ENCODE data around the gene PRSS27.
"Not testable (repeated sequence)": the region's sequence is repeated elsewhere in the genome, so short reads cannot be mapped to it uniquely, and the experiment has no call there.

PRSS27 gene

DNA sequence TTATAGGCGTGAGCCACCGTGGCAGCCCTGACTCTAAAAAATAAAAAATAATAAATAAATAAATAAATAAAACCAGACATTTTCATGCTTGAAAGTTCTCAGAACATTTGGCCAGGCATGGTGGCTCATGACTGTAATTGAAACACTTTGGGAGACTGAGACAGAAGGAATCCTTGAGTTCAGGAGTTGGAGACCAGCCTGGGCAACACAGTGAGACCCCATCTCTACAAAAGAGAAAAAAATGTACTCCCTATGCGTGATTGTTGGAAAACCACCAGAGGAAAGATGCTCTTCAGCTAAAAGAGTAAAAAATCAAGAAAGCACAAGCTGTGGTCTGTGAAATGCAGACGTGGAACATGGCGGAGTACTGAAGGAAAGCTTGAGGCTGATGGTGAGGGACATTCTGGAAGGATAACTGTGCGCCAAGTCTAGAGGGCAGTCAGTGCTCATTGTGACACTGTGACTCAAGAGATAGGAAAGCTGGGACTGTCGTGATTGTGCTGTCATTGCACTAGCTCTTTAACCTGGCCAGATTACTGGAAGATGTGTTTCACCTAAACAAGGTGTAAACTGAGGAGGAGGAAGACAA, 4.2 kb upstream of the PRSS27 start:
- DNase-seq (ENCODE audit: low read depth): no peak

DNA sequence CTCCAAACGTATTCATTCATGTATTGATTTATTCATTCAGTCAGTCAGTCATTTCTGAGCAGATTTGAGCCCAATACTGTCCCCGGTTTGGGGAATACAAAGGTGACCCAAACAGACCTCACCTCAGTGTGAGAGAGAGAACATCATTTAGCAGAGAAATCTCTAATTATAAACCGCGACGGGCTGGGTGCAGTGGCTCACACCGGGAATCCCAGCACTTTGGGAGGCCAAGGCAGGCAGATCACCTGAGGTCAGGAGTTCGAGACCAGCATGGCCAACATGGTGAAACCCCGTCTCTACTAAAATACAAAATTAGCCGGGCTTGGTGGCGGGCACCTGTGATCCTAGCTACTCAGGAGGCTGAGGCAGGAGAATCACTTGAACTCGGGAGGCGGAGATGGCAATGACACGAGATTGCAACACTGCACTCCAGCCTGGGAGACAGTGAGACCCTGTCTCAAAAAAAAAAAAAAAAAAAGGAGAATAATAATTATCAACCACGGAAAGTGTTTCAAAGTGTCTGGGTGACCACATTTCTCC, 1.7 kb upstream of the PRSS27 start:
- DNase-seq (ENCODE audit: low read depth): not testable (repeated sequence)

DNA sequence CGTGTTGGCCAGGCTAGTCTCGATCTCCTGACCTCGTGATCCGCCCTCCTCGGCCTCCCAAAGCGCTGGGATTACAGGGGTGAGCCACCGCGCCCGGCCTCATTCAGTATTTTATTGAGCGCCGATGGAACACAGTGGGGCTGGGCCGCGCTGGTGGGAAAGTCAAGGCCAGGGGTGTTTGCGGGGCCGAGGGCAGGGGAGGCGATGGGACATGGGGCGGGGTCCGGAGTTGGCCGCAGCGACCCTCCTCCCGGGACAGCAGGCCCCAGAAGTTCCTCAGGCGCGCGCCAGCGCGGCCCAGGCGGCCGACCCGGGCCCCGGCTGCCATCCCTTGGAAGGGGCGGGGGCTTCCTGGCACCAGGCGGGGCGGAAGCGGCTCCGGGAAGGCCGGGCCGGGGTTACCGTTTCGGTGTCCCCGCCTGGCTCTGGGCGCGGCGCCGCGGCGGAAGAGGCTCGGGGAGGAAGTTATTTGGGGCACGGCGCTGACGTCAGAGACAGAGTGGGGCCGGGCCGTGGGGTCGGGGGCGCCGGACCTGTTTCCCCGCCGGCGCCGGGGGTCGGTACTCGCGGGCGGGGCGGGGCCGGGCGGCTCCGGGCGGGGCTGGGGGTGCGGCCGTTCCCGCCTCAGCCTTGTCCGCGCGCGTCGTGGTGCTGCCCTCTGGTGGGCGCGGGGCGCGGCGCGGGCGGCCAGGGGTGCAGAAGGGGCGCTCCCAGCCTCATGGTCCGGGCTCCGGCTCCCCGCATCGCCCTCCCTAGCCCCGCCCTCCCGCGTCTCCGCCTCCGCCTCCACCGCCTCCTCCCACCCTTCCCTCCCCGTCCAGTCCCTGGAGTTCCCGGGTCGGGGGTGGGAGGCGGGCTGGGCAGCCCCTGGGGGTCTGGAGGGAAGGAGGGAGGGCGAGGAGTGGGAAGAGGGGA, 952 bp upstream of the PRSS27 start:
- DNase-seq (ENCODE audit: low read depth): peak; percentile 73

DNA sequence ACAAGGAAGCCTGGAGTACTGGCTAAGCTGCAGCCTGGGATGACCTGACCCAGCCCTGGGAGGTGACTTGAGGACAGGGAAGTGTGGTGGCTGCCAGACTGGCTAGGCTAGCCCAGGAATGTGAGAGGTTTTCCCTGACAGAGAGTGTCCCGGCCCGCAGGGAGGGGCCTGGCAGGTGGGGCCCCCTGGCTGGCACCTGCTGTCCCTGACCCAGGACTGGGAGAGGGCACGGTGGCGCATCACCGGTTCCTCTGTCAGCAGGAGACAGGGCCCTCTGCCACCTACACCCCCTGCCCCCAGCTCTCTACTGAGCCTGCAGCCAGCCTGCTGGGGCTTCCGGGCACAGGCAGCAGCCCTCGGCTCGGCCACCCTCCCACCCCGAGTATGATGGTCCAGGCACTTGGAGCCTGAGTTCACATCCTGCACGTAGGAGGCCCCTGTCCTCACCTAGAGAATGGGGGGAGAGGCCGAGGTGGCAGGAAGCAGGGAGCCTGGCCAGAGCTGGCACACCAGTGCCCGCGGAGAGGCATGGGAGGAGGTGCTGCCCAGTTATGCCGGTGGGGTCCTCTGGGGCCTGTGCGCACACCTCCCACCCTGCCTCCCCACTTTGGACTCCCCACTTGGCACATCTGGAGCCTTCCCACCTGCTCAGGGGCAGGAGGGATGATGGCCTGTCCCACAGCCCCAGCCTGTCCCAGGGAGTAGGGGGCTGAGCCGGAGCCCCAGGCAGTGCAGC, 528 bp downstream of the PRSS27 start:
- no peak for DNase-seq (ENCODE audit: low read depth)

DNA sequence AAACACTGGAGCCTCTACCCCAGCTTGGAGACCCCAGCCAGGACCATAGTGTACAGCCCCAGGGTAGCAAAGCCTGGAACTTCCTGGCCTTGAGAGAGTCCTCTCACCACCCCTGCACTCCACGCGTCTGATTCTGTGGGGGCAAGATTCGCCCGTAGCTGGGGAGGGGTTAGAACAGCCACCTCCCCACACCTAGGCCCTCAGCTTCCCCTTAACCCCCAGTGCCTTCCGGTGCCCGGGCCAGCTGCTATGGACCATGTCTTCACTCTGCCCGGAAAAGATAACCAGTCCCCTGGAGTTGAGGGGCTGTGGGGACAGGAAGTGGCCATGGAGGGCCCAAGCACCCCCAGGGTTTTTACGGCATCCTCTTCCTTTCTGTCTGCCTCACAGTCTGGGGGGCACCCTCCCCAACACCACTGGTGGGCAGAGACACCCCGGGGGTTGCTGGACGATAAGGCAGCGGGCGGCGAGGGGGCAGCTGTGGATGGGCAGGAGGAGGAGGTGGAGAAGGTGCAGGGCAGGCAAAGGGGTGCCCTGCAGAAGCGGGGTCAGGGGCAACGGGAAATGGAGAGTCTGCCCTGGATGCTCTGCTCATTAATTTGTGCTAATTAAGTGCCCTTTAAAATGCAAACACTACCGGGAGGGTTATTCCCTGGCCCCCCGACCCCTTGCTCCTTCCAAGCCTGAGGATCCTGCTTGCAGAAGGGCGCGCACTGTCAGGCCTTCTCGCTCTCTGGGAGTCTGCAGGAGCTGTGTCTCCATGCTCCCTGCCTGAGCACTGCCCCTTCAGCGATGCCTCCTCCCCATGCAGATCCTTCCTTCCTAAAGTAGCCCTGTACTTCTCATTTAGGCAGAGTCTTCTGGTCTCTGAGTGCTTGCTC, 2.4 kb downstream of the PRSS27 start:
- no peak for DNase-seq (ENCODE audit: low read depth)

DNA sequence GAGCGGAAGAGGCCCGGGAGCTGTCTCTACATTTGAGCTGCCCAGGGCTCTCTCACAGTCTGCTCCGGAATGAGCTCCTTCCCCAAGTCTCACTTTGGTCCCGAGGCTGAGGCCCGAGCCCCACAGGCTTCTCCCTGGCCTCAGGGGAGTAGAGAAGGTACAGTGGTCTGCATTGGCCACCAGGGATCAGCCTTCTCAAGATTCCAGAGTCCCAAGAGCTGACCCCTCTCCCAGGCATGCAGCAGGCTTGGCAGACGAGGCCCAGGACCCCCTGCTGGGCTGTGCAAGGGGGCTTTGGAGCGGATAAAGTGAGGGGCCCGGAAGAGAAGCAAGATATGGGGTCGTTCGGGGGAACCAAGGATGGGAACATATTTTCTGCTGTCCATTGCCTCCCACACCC, 3.1 kb downstream of the PRSS27 start:
- no peak for DNase-seq (ENCODE audit: low read depth)

DNA sequence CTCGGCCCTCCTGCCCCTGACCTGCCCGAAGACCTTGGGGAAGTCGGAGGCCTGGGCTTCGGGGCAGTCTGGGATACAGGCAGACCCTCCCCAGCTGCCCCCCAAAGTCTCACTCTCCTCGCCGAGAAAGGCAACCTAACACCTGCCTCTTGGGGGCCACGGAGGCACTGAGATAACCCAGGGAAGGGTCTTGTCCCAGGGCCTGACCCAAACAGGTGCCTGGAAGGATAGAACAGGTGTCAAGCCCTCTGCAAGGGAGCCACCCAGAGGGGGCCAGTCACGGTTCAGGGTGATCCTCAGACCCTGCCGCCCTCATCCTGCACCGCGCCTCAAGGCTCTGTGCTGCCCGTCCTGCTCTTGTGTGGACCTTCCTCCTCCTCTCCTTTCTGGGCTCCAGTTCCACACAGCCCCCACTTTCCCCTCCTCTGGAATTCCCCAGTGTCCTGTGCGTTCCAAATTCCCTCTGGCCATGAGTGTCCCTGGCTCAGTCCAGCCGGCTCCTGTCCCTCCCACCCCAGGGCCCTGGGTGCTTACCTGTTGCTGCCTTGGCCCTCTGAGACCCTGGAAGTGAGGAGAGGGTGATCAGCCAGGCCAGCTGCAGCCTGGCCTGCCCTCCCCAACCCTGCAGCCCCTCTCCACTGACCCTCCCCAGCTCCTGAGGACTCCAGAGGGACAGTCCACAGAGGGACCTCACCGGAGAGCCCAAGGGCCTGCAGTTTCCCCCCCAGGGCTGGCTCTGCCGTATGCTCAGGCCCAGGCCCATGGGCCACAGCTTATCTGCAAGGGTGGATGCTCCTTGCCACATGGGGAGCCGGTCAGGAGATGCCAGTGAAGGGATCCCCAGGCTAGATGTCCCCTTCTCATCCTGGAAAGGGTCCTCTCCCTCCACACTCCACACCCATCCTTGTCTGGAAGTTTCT, 3.8 kb downstream of the PRSS27 start:
- no peak for DNase-seq (ENCODE audit: low read depth)

DNA sequence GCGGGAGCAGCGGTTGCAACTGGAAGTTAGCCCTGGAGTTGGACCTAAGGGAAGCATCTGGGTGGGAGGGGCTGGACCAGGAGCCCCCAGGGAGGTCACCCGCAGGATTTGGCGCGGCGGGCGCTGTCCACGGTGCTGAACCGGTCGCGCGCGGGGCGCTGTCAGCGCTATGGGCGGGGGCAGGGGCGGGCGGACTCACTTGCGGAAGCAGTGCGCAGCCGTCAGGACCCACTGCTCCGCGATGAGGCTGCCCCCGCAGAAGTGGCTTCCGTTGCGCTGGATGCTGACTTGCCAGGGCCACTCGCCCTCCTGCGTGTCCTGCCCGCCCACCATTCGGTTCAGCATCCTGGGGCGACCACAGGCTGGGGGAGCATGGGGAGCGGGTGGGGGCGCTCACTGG, 4.5 kb downstream of the PRSS27 start:
- DNase-seq (ENCODE audit: low read depth): peak; percentile 74

DNA sequence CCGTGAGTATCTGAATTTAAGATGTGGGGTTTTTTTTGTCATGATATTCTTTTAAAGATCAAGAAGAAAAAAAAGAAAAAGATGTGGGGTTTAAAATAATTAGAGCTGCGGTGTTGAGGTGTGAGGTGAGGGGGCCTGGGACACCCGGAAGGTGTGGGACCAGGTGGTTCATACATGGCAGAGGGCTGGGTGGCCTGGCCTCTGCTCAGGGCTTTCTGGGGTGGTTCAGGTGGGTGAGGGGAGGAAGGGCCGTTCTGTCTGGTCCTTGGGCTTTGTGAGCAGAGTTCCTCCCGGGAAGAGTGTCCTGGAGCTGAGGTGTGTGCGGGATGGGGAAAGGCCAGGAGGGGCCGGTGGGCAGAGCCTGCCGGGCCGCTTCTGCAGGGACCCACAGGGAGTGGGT, 5.0 kb downstream of the PRSS27 start:
- DNase-seq (ENCODE audit: low read depth): no peak

DNA sequence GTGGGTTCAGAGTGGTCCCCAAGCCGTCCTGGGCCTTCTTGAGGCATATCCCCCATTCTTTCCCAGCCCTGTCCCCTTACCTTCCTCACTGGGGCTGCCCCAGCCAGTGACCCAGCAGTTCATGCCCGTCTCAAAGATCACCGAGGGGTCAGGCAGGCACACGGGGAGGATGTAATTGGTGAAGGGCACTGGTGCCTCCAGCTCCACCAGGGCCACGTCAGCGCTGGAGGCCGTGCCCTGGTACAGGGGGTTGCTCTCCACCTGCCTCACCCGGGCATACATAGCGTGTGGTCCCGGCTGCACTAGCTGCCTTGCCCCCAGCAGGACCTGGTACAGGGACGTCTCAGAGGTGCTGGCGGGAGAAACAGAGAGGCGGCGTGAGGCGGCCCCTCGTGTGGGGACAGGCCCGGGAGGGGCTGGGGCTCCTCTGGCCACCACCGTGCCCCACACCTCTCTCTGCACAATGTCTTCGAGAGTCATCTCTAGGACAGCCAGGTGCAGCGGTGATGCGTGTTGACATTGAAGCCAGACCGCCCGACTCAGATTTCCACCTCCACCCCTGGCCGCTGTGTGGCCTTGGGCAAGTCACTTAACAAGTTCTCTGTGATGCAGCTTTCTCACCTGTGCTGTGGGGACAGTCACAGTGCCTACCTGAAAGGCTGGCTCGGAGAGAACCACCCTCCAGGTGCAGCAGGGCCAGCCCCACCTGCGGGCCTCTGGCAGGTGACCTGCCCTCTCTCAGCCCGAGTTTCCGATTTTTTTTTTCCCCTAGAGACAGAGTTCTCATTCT, 5.8 kb downstream of the PRSS27 start:
- no peak for DNase-seq (ENCODE audit: low read depth)

DNA sequence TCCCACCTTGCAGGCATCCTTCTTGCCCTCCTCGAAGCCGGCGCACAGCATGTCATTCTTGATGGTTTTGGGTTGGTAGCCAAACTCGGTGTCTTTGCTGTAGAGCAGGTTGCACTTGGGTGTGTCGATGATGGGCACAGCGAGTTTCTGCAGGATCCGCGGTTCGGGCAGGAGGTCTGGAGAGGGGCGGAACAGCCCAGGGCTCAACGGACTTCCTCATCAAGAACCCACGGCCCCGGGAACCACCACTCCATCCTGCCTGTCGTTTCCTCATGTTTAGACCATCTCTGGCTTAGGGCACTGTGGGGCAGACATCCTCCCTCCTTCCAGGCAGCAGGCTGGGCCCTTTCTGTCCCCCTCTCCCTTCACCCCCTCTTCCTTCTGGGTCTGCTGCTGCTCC, 6.5 kb downstream of the PRSS27 start:
- DNase-seq (ENCODE audit: low read depth): no peak

DNA sequence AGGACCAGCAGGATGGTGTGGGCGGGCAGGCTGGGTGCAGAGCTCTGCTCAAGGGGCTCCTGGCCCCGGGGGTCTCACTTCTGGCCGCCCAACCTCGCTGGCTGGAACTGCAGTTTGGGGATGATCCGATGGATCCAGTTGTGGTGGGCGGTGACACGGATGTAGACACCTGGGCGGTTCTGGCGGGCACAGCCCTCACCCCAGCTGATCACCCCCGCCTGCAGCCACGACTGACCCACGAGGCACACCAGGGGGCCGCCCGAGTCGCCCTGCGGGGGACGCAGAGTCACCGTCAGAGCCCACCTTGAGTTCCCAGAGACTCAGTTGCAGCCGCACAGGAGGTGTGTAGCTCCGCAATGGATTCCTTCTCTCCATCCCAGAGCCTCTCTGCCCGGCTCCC, 7.5 kb downstream of the PRSS27 start:
- DNase-seq (ENCODE audit: low read depth): no peak

DNA sequence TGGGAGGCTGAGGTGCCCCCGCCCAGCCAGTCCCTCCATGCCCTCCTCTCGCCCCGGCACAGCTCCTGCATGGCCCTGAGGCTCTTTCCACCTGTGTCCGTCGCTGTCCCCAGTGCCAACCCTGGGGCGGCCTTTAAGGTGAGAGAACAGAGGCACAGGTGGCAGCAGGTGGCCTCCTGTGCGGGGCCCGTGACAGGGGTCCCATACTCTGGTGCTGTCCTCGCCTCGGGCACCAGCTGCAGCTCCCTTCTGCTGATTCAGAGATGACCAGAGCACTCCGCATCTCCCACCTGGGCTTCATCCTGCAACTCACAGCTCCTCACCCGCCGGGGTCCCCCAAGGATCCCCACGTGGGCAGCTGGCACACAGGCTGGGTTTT, 8.0 kb downstream of the PRSS27 start:
- no peak for DNase-seq (ENCODE audit: low read depth)

DNA sequence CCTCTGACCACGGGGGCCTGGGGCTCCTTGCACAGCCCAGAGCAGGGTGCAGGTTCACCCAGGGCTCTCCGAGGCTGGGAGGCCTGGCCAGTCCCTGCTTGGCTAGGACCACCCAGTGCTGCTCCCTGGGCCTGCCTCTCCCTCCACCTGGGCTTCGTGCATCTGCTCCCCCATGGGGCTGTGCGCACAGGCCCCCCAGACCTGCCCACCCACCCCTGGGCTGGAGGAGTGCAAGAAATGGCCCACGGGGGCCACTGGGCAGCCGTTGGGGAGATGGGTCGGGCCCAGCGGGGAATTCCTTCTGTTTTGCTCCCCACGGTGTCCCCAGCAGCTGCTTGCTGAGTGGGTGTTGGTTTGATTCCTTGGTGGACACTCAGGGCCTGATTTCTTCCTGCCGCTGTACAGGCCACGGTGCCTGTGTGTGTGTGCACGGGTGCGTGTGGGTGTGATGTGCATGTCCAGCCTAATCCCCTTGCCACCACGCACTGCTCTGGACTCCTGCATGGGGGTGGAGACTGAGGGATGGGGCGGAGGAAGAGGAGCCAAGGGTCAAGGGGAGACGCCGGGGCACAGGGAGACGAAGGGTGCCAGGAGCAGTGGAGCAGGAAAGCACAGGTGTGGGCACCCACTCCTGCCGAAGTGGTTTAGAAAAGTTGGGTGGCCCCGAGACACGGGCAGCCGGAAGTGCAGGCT, 8.5 kb downstream of the PRSS27 start:
- DNase-seq (ENCODE audit: low read depth): no peak

DNA sequence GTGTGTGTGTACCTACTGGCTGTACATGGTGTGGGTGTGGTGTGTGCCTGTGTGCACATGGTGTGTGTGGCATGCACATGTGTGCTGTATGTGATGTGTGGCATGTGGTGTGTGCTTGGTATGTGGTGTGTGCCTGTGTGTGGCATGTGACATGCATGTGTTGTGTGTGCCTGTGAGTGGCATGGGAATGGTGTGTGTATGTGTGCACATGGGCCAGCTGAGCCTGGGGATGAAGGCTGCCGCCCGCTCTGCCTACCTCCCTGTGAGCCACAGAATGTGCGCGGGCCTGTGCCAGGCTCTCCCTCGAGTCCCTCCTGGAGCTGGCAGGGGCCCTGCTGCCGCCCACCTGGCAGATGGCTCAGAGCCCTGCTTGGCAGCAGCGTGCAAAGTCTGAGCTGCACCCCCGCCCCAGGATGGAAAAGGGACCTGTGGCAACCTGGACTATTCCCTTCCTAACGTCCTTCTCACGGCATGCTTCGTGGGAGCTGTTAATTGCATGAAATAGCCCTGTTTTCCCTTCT, 9.3 kb downstream of the PRSS27 start:
- DNase-seq (ENCODE audit: low read depth): no peak

DNA sequence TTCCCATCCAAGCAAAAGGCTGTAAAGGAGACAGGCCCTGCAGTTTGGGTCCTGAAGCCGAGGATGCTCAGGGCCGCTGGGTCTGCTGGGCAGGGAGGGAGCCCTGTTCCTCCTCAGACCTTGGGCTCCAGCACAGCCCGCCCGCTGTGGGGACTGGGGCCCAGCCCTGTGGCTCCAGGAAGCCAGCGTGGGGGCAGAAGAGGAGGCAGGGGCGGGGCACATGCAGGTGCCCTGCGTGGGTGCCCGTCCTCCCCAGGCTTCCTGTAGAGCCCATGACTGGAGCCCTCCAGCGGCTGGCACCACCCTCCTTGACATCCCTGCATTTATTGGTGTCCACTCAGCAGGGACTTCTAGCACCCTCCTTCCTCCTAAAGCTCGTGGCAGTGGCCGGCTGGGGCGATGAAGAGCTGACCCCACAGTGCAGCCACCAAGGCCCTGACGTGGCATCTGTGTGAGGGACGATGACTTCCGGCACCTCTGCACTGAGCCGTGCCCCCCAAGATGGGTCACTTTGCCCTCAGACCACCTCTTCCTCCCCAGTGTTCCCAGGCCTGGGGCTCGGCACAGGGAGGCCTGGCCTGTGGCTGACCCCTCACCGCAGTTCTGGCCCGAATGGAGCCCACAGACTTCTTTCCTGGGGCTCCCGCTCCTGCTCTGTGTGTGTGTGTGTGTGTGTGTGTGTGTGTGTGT, 9.9 kb downstream of the PRSS27 start:
- DNase-seq (ENCODE audit: low read depth): no peak

DNA sequence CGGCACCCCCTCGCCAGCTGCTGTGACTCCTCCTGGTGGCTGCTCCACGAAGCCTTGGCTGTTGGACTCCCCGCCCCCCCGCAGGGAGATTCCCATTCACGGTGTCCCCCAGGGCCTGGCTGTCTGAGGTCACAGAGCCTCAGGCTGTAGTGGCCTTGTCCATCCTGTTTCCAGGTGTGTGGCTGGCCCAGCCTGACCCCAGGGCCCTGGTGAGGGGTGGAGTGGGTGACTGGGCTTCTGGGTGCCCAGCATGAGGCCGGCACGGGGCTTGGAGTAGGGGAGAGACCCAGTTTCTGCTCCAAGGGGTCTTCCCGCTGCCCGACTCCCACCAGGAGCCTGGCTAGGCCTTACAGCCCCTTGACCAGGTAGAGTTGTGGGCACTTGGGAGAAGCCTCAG, 10.4 kb downstream of the PRSS27 start:
- no peak for DNase-seq (ENCODE audit: low read depth)

DNA sequence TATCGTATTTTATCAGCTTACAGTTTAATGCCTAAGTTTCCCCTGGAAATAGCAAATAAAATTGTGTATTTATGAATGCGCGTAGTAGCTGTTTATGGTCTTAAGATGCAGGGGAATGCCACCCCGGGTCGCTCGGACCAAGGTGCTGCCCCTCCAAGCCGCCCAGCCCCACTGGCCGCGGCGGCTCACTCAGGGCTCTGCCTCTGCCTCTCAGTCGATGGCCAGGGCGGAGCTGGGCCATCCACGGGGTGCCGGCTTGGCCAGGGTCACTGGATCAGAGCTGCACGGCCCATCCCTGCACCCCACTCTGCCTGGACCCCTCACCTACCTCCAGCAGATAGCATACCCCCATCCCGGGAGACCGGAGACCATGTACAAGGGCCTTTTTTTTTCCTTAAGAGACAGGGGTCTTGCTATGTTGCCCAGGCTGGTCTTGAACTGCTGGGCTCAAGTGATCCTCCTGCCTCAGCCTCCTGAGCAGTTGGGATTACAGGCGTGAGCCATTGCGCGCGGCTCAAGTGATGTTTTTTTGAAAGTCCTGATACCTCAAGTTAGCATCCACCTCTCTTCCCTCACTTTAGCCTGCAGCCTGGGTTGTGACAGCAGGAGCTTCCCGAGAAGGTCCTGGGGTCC, 11.0 kb downstream of the PRSS27 start:
- DNase-seq (ENCODE audit: low read depth): no peak
